Hepatocyte (in vitro differentiated cells): ENCODE results near the gene SULT1A2. TPM values are rescaled to one million over a fixed set of nuclear protein-coding genes. Genes with fewer than 3 reads are reported as not detected.

Experiments used
- DNase-seq: peaks from one replicate; pipeline ENCODE4 v3.0.0-alpha.2; 2016; ENCODE audit warnings: low spot score
- H2AFZ ChIP-seq: fragments of 200-600 bp; sonication (generic); 2 replicates; pipeline ENCODE4 v1.6.0; 2016; ENCODE audit warnings: antibody characterized with exemption, mild to moderate bottlenecking
- H3K27ac ChIP-seq: fragments of 200-600 bp; sonication (generic); 2 replicates; pipeline ENCODE4 v1.5.1; 2016; ENCODE audit warnings: mild to moderate bottlenecking
- H3K27me3 ChIP-seq: fragments of 200-600 bp; sonication (generic); 2 replicates; pipeline ENCODE4 v1.6.1; 2016
- H3K36me3 ChIP-seq: fragments of 200-600 bp; sonication (generic); replicated peaks from 2 replicates; pipeline ENCODE4 v1.5.1; 2016; ENCODE audit warnings: low read depth; ENCODE audit not compliant: insufficient read depth
- H3K4me1 ChIP-seq: fragments of 200-600 bp; sonication (generic); 2 replicates; pipeline ENCODE4 v1.5.1; 2016; ENCODE audit warnings: mild to moderate bottlenecking, moderate library complexity; ENCODE audit not compliant: insufficient read depth
- H3K4me2 ChIP-seq: fragments of 200-600 bp; sonication (generic); 2 replicates; pipeline ENCODE4 v1.6.0; 2016
- H3K4me3 ChIP-seq: fragments of 200-600 bp; sonication (generic); 2 replicates; pipeline ENCODE4 v1.5.1; 2016; ENCODE audit warnings: mild to moderate bottlenecking
- H3K79me2 ChIP-seq: fragments of 200-600 bp; sonication (generic); 2 replicates; pipeline ENCODE4 v1.6.0; 2017; ENCODE audit warnings: mild to moderate bottlenecking
- H3K9me2 ChIP-seq: fragments of 200-600 bp; sonication (generic); replicated peaks from 2 replicates; pipeline ENCODE4 v1.6.0; 2017; ENCODE audit warnings: mild to moderate bottlenecking; ENCODE audit not compliant: insufficient read depth
- H3K9me3 ChIP-seq: fragments of 200-600 bp; sonication (generic); 2 replicates; pipeline ENCODE4 v1.5.1; 2016; ENCODE audit warnings: low read depth, mild to moderate bottlenecking
- H4K20me1 ChIP-seq: fragments of 200-600 bp; sonication (generic); 2 replicates; pipeline ENCODE4 v1.6.0; 2016; ENCODE audit warnings: mild to moderate bottlenecking; ENCODE audit not compliant: insufficient read depth, poor library complexity, severe bottlenecking
- CTCF ChIP-seq: fragments of 200-600 bp; sonication (generic); IDR thresholded peaks from 2 replicates; pipeline ENCODE4 v1.5.1; 2016; ENCODE audit warnings: antibody characterized with exemption, mild to moderate bottlenecking; ENCODE audit not compliant: poor library complexity
- EZH2 ChIP-seq: fragments of 200-600 bp; sonication (generic); IDR thresholded peaks from 2 replicates; pipeline ENCODE4 v1.6.1; 2016; ENCODE audit warnings: antibody characterized with exemption, mild to moderate bottlenecking, borderline replicate concordance
- EZH2phosphoT487 ChIP-seq: fragments of 200-600 bp; sonication (generic); IDR thresholded peaks from one replicate; pipeline ENCODE4 v1.6.1; 2018; ENCODE audit warnings: antibody characterized with exemption, mild to moderate bottlenecking, low read depth, moderate library complexity; ENCODE audit not compliant: unreplicated experiment, severe bottlenecking
- WGBS: methylation state at CpG from one replicate; pipeline ENCODE4 v1.1.6; 2016; ENCODE audit warnings: low lambda C conversion rate; ENCODE audit errors: missing lambda C conversion rate; 5-methylcytosine and 5-hydroxymethylcytosine counted together
- polyA plus RNA-seq: library from polyadenylated mRNA; unstranded; fragments of >200 nt; fragmentation: Nextera tagmentation; extraction: Ambion mirVana; gene quantifications from 2 replicates; pipeline ENCODE4 v1.2.1, GENCODE V29; 2016
- total RNA-seq: library from RNA; depleted of rRNA; stranded (reverse); fragments of >200 nt; gene quantifications from 2 replicates; pipeline ENCODE4 v1.2.3, GENCODE V29; 2014

The SULT1A2 gene
- total and polyA plus RNA-seq, 2 experiments from 2014 or later = 1.8 to 3.6 TPM

- Histone ChIP-seq H3K27ac (peak overlapping the region; percentile 89), H3K4me2 (no peak overlapping the region), H3K9me3 (no peaks in the 10 kb centered on the region), H4K20me1 (no peaks in the 10 kb centered on the region), H3K79me2 (peaks cover 16% of the 10 kb centered on the region), H3K27me3 (no peaks in the 10 kb centered on the region), H3K36me3 (no peaks in the 10 kb centered on the region), H2AFZ (no peak overlapping the region), H3K9me2 (no peaks in the 10 kb centered on the region), H3K4me1 (peaks cover 11% of the 10 kb centered on the region), H3K4me3 (no peak overlapping the region)
- no peak for DNase-seq
- 78% methylated on average over 17 of the region's 17 CpGs for WGBS
- no peak for TF ChIP-seq EZH2phosphoT487
- TF ChIP-seq CTCF = no peak
- TF ChIP-seq EZH2 = no peak
Measured at GRCh38 chr16:28573738-28574718, 22.8 kb downstream of the SULT1A2 start.

GRCh38 chr16:28572696-28573510 is 23.9 kb downstream of the SULT1A2 start:
- Histone ChIP-seq H3K9me3 (no peaks in the 10 kb centered on the region), H3K4me1 (peaks cover 11% of the 10 kb centered on the region), H3K27me3 (no peaks in the 10 kb centered on the region), H3K9me2 (no peaks in the 10 kb centered on the region), H3K4me3 (no peak overlapping the region), H2AFZ (peak overlapping the region; percentile 69), H3K4me2 (peak overlapping the region; percentile 58), H3K36me3 (no peaks in the 10 kb centered on the region), H4K20me1 (no peaks in the 10 kb centered on the region), H3K79me2 (peaks cover 21% of the 10 kb centered on the region), H3K27ac (peak overlapping the region; percentile 89)
- DNase-seq = peak; percentile 58
- TF ChIP-seq CTCF (no peak), EZH2 (no peak), EZH2phosphoT487 (no peak)
- WGBS = 52% methylated on average over 12 of the region's 15 CpGs

- no peak overlapping the region for H3K27ac ChIP-seq
- no peaks in the 10 kb centered on the region for H3K36me3 ChIP-seq
- H3K9me2 ChIP-seq = no peaks in the 10 kb centered on the region
- no peaks in the 10 kb centered on the region for H3K27me3 ChIP-seq
- TF ChIP-seq CTCF (no peak), EZH2phosphoT487 (no peak), EZH2 (no peak)
- H3K79me2 ChIP-seq = peaks cover 39% of the 10 kb centered on the region
- no peak for DNase-seq
- no peak overlapping the region for H3K4me3 ChIP-seq
- H3K4me1 ChIP-seq = peaks cover 11% of the 10 kb centered on the region
- H4K20me1 ChIP-seq = no peaks in the 10 kb centered on the region
- 91% methylated on average over 4 of the region's 4 CpGs for WGBS
- H2AFZ ChIP-seq = no peak overlapping the region
- no peaks in the 10 kb centered on the region for H3K9me3 ChIP-seq
- H3K4me2 ChIP-seq = no peak overlapping the region
Measured at GRCh38 chr16:28569968-28570752, 26.7 kb downstream of the SULT1A2 start.
